Right lobe of liver (tissue), 4 donors: ENCODE data around the gene P2RY12.

Experiments
- CTCF ChIP-seq, 4 donors: fragments of 200-600 bp in 3 of 4; fragments of 450-650 bp in 1 of 4; IDR thresholded peaks; one replicate each; pipeline versions ENCODE4 v1.5.1 to v1.8.0; 2016 to 2022; ENCODE audit warnings: antibody characterized with exemption in 4 of 4, mild to moderate bottlenecking in 2 of 4
- POLR2A ChIP-seq: fragments of 450-650 bp; IDR thresholded peaks from one replicate; pipeline ENCODE4 v1.6.1; 2017; ENCODE audit warnings: antibody characterized with exemption, mild to moderate bottlenecking
- donor health status: DM: no; HTN: no; CAD: no.
- donor health status: DM: no; HTN: no; CAD: no.
- donor health status: DM: no; HTN: yes; CAD: no.

- TF ChIP-seq CTCF (IDR thresholded peaks at IDR 0.05) (no peak), POLR2A (no peak)
Measured at GRCh38 chr3:151305775-151306151, 78.8 kb downstream of the P2RY12 start.
